ENCODE results near the gene SUMF2. TPM values are rescaled to one million over a fixed set of nuclear protein-coding genes. Genes with fewer than 3 reads are reported as not detected.
"Not testable (repeated sequence)": the region's sequence is repeated elsewhere in the genome, so short reads cannot be mapped to it uniquely, and the experiment has no call there.

SUMF2 gene
- total RNA-seq, 4 donors from 2014 or later: 93.4 to 134 (median 113) TPM

GRCh38 chr7:56083150-56083785, 19.2 kb downstream of the SUMF2 start:
- 65% methylated on average over 13 of the region's 13 CpGs for WGBS
- no peaks in the 10 kb centered on the region for H3K9me3 ChIP-seq
- H3K27me3 ChIP-seq: no peaks in the 10 kb centered on the region
- peaks cover 26% of the 10 kb centered on the region for H3K4me1 ChIP-seq
- H3K27ac ChIP-seq: no peak overlapping the region
- H3K4me3 ChIP-seq: no peak overlapping the region
- DNase-seq (ENCODE audit: low spot score in 2 of 2): peak in 1 of 2 donors; percentile 82
- peaks cover 52% of the 10 kb centered on the region for H3K36me3 ChIP-seq
- TF ChIP-seq POLR2AphosphoS5 (IDR thresholded peaks at IDR 0.05) (no peak), POLR2A (IDR thresholded peaks at IDR 0.05) (no peak), CTCF (IDR thresholded peaks at IDR 0.05) (no peak), EP300 (IDR thresholded peaks at IDR 0.05) (no peak)

- Histone ChIP-seq H3K9me3 (no peaks in the 10 kb centered on the region), H3K4me3 (no peak overlapping the region), H3K27me3 (no peaks in the 10 kb centered on the region), H3K27ac (no peak overlapping the region), H3K36me3 (peaks cover 34% of the 10 kb centered on the region), H3K4me1 (peaks cover 12% of the 10 kb centered on the region)
- no peak for TF ChIP-seq POLR2A (IDR thresholded peaks at IDR 0.05)
- no peak for TF ChIP-seq CTCF (IDR thresholded peaks at IDR 0.05)
- TF ChIP-seq EP300 (IDR thresholded peaks at IDR 0.05): no peak
- no peak for TF ChIP-seq POLR2AphosphoS5 (IDR thresholded peaks at IDR 0.05)
- no peak for DNase-seq (ENCODE audit: low spot score in 2 of 2)
- 86% methylated on average over 6 of the region's 7 CpGs for WGBS
These were observed 22.7 kb downstream of the SUMF2 start for GRCh38 chr7:56086761-56087160.

GRCh38 chr7:56087445-56087844, 23.4 kb downstream of the SUMF2 start:
- DNase-seq (ENCODE audit: low spot score in 2 of 2): no peak
- Histone ChIP-seq H3K27ac (no peak overlapping the region), H3K36me3 (peaks cover 28% of the 10 kb centered on the region), H3K27me3 (no peaks in the 10 kb centered on the region), H3K4me3 (no peak overlapping the region), H3K4me1 (peaks cover 19% of the 10 kb centered on the region), H3K9me3 (no peaks in the 10 kb centered on the region)
- no peak for TF ChIP-seq CTCF (IDR thresholded peaks at IDR 0.05)
- no peak for TF ChIP-seq EP300 (IDR thresholded peaks at IDR 0.05)
- no peak for TF ChIP-seq POLR2A (IDR thresholded peaks at IDR 0.05)
- no peak for TF ChIP-seq POLR2AphosphoS5 (IDR thresholded peaks at IDR 0.05)
- no CpG with 5 or more reads among the region's 16 CpGs for WGBS

GRCh38 chr7:56091591-56091990, 27.5 kb downstream of the SUMF2 start:
- Histone ChIP-seq H3K27ac (peak overlapping the region; percentile 51), H3K27me3 (no peaks in the 10 kb centered on the region), H3K4me1 (peaks cover 20% of the 10 kb centered on the region), H3K9me3 (no peaks in the 10 kb centered on the region), H3K36me3 (peaks cover 9% of the 10 kb centered on the region), H3K4me3 (no peak overlapping the region)
- DNase-seq (ENCODE audit: low spot score in 2 of 2): no peak
- 51% methylated on average over 3 of the region's 3 CpGs for WGBS
- TF ChIP-seq CTCF (IDR thresholded peaks at IDR 0.05): no peak
- no peak for TF ChIP-seq POLR2AphosphoS5 (IDR thresholded peaks at IDR 0.05)

GRCh38 chr7:56092388-56092787, 28.3 kb downstream of the SUMF2 start:
- Histone ChIP-seq H3K4me3 (peak overlapping the region; percentile 18), H3K4me1 (peaks cover 20% of the 10 kb centered on the region), H3K27ac (peak overlapping the region; percentile 51)
- not testable (repeated sequence) for H3K9me3 ChIP-seq; H3K27me3 ChIP-seq; H3K36me3 ChIP-seq; DNase-seq (ENCODE audit: low spot score in 2 of 2)
- WGBS: 34% methylated on average over 6 of the region's 6 CpGs

Measured in suprapubic skin (tissue), 4 donors.